ENCODE measurements around the gene ZNF227. TPM values are rescaled to one million over a fixed set of nuclear protein-coding genes. Genes with fewer than 3 reads are reported as not detected.

Gene ZNF227
- total RNA-seq, 1 donor from 2014 or later, result 18.2 TPM

DNA sequence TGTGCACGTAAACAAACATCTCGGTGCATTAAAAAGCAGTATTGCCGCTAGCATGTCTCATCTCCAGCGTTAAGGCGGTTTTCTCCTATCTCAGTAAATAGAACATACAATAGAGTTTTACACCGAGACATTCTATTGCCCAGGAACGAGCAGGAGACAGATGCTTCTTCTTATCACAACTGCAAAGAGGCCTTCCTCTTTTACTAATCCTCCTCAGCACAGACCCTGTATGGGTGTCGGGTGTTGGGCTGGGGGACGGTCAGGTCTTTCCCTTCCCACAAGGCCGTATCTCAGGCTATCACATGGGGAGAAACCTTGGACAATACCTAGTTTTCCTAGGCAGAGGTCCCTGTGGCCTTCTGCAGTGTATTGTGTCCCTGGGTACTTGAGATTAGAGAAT is 68.6 kb downstream of the ZNF227 start:
- Mint-ChIP-seq H3K4me3 (ENCODE audit: unreplicated experiment) (no peak overlapping the region), H3K36me3 (ENCODE audit: low read depth, unreplicated experiment) (peaks cover 7% of the 10 kb centered on the region)
- no peak for TF ChIP-seq EZH2 (IDR thresholded peaks at IDR 0.05; ENCODE audit: insufficient read depth, low read length)
- no peak for TF ChIP-seq CTCF (IDR thresholded peaks at IDR 0.05; ENCODE audit: insufficient read depth, low read depth, low read length)

DNA sequence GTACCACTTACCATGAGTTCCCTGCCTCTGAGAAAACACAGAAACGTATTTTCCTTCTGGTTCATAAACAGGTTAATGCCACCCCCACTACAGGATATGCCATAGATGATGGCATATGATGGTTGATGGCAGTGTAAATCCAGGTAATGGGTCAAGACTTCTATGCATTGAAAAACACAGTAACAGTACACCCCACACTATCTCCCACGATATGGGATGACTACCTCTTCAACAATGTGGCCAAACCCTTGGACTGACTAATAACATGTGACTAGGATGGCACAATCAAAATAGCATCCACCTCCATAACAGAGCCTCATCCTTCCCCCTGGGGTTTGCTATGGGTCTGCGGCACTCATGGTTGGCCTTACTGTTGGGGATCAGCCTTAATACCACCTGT is 70.5 kb downstream of the ZNF227 start:
- FAIRE-seq (no peak), DNase-seq (ENCODE audit: low read depth) (no peak)
- H2AFZ ChIP-seq (ENCODE audit: low read depth, low read length), result no peak overlapping the region
- no peaks in the 10 kb centered on the region for H3K27me3 ChIP-seq (ENCODE audit: insufficient read depth, low read length)
- H3K9ac ChIP-seq (ENCODE audit: low read length), result no peak overlapping the region
- Mint-ChIP-seq H3K36me3 (ENCODE audit: low read depth, unreplicated experiment) (peaks cover 12% of the 10 kb centered on the region), H3K4me3 (ENCODE audit: unreplicated experiment) (no peak overlapping the region), H3K27ac (ENCODE audit: unreplicated experiment) (no peak overlapping the region), H3K27me3 (ENCODE audit: low read depth, unreplicated experiment) (no peaks in the 10 kb centered on the region), H3K4me1 (ENCODE audit: low read depth, unreplicated experiment) (peaks cover 4% of the 10 kb centered on the region), H3K9me3 (ENCODE audit: unreplicated experiment) (peaks cover 7% of the 10 kb centered on the region)
- H3K9me3 ChIP-seq (ENCODE audit: insufficient read depth, low read depth, low read length), result peaks cover 12% of the 10 kb centered on the region
- H3K4me2 ChIP-seq (ENCODE audit: low read length), result no peak overlapping the region
- H3K79me2 ChIP-seq (ENCODE audit: insufficient read depth, low read length), result no peaks in the 10 kb centered on the region
- H4K20me1 ChIP-seq (ENCODE audit: insufficient read depth, low read length), result no peaks in the 10 kb centered on the region
- H3K4me1 ChIP-seq (ENCODE audit: insufficient read depth, low read length), result no peaks in the 10 kb centered on the region
- no peak overlapping the region for H3K4me3 ChIP-seq (ENCODE audit: insufficient read depth, low read depth, low read length)
- TF ChIP-seq EZH2 (IDR thresholded peaks at IDR 0.05; ENCODE audit: insufficient read depth, low read length) (no peak), CTCF (IDR thresholded peaks at IDR 0.05; ENCODE audit: insufficient read depth, low read depth, low read length) (no peak)
- H3K36me3 ChIP-seq (ENCODE audit: insufficient read depth, low read length), result peaks cover 6% of the 10 kb centered on the region
- H3K27ac ChIP-seq (ENCODE audit: low read depth, low read length), result no peak overlapping the region

More for the DNA sequence above, 68.6 kb downstream of the ZNF227 start:
- peaks cover 6% of the 10 kb centered on the region for H3K4me1 Mint-ChIP-seq (ENCODE audit: low read depth, unreplicated experiment)
- Histone ChIP-seq H3K27me3 (ENCODE audit: insufficient read depth, low read length) (no peaks in the 10 kb centered on the region), H3K4me2 (ENCODE audit: low read length) (no peak overlapping the region), H3K27ac (ENCODE audit: low read depth, low read length) (no peak overlapping the region), H3K79me2 (ENCODE audit: insufficient read depth, low read length) (no peaks in the 10 kb centered on the region), H3K4me3 (ENCODE audit: insufficient read depth, low read depth, low read length) (no peak overlapping the region), H3K36me3 (ENCODE audit: insufficient read depth, low read length) (no peaks in the 10 kb centered on the region), H3K4me1 (ENCODE audit: insufficient read depth, low read length) (no peaks in the 10 kb centered on the region), H4K20me1 (ENCODE audit: insufficient read depth, low read length) (no peaks in the 10 kb centered on the region), H3K9me3 (ENCODE audit: insufficient read depth, low read depth, low read length) (peaks cover 2% of the 10 kb centered on the region), H2AFZ (ENCODE audit: low read depth, low read length) (no peak overlapping the region), H3K9ac (ENCODE audit: low read length) (no peak overlapping the region)
- no peaks in the 10 kb centered on the region for H3K27me3 Mint-ChIP-seq (ENCODE audit: low read depth, unreplicated experiment)
- FAIRE-seq (no peak), DNase-seq (ENCODE audit: low read depth) (no peak)
- no peaks in the 10 kb centered on the region for H3K9me3 Mint-ChIP-seq (ENCODE audit: unreplicated experiment)
- no peak overlapping the region for H3K27ac Mint-ChIP-seq (ENCODE audit: unreplicated experiment)

DNA sequence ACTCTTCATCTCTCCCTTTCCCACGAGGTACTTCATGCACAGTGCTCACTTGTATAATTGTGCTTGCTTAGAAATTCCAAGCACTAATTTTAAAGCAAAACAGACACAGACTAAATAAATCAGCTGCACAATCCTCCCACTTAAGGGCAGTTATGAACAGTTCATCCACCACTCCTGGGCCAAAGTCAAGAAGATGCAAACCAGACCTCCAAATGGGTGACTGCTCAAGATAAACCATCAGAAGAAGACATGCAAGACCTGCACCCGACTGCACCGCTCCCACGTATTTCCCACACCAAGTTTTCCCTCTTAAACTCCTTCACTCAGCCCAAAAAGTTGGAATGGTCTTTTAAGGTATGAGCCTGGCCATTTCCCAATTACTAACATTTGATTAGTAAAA is 72.6 kb downstream of the ZNF227 start:
- Mint-ChIP-seq H3K27ac (ENCODE audit: unreplicated experiment) (no peak overlapping the region), H3K36me3 (ENCODE audit: low read depth, unreplicated experiment) (peaks cover 24% of the 10 kb centered on the region)

More for the DNA sequence above, 72.6 kb downstream of the ZNF227 start:
- Histone ChIP-seq H4K20me1 (ENCODE audit: insufficient read depth, low read length) (no peaks in the 10 kb centered on the region), H3K9ac (ENCODE audit: low read length) (no peak overlapping the region), H3K79me2 (ENCODE audit: insufficient read depth, low read length) (no peaks in the 10 kb centered on the region), H3K4me1 (ENCODE audit: insufficient read depth, low read length) (no peaks in the 10 kb centered on the region), H3K27ac (ENCODE audit: low read depth, low read length) (no peak overlapping the region), H3K9me3 (ENCODE audit: insufficient read depth, low read depth, low read length) (peaks cover 18% of the 10 kb centered on the region), H2AFZ (ENCODE audit: low read depth, low read length) (no peak overlapping the region), H3K4me2 (ENCODE audit: low read length) (no peak overlapping the region), H3K36me3 (ENCODE audit: insufficient read depth, low read length) (peaks cover 9% of the 10 kb centered on the region), H3K27me3 (ENCODE audit: insufficient read depth, low read length) (no peaks in the 10 kb centered on the region), H3K4me3 (ENCODE audit: insufficient read depth, low read depth, low read length) (no peak overlapping the region)
- Mint-ChIP-seq H3K4me3 (ENCODE audit: unreplicated experiment) (no peak overlapping the region), H3K27me3 (ENCODE audit: low read depth, unreplicated experiment) (no peaks in the 10 kb centered on the region), H3K9me3 (ENCODE audit: unreplicated experiment) (peaks cover 7% of the 10 kb centered on the region), H3K4me1 (ENCODE audit: low read depth, unreplicated experiment) (peaks cover 2% of the 10 kb centered on the region)
- no peak for FAIRE-seq
- DNase-seq (ENCODE audit: low read depth), result no peak
- TF ChIP-seq CTCF (IDR thresholded peaks at IDR 0.05; ENCODE audit: insufficient read depth, low read depth, low read length) (no peak), EZH2 (IDR thresholded peaks at IDR 0.05; ENCODE audit: insufficient read depth, low read length) (no peak)
